ENCODE measurements around the gene AWAT2.

GRCh38 chrX:70007946-70008345 is 41.8 kb downstream of the AWAT2 start:
- no peak for TF ChIP-seq CTCF (IDR thresholded peaks at IDR 0.05)
- no peak for TF ChIP-seq EZH2 (IDR thresholded peaks at IDR 0.05; ENCODE audit: borderline replicate concordance, insufficient read depth, low read depth, low read length, poor library complexity, severe bottlenecking)
